Activated T-cell treated with anti-CD3 and anti-CD28 coated beads, Interleukin-2, amount 50 U/mL, for 1 hour (primary cell): Measurements from ENCODE around the gene SH3RF3.

ENCODE experiments used
- DNase-seq: peaks from one replicate; pipeline ENCODE4 v3.0.0-alpha.2; 2020

The SH3RF3 gene

DNA sequence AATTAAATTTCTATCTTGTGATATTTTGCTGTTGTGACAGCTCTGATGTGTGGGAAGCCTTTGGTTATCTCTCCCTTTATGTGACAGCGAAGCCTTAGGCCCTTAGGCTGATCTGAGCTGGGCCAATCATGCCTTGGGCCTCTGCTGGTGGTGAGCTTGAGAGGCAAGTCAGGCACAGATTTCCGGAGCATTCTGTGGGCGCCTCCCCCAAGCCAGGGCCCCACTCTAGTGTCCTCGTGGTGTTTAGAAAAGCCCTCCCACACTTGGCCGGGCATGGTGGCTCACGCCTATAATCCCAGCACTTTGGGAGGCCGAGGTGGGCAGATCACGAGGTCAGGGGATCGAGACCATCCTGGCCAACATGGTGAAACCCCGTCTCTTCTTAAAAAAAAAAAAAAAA, 239.8 kb downstream of the SH3RF3 start:
- no peak for DNase-seq

DNA sequence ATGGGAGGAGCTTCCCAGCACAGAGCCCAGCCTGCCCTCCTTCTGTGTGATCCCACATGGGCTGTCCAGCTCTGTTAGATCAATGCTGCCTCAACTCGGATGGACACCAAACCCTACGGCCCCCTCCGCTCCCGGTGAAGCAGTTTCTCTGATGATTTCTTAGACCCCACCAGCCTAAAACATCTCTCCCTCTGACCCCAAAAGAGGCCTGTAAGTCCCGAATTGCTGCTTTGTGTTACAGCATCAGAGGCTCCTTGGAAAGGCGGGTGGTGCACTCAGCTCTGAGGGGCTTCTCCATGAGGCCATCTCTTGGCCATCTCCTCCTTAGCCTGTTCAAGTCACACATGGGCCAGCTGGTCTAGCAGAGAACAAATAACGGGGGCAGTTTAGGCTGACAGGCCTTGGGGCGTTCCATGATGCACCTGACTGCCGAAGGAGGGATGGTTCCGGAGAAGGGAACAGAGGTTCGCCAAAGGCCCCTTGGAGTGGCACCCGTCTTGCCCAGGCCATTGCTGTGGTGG, 240.7 kb downstream of the SH3RF3 start:
- DNase-seq, result no peak

- no peak for DNase-seq
Observed at GRCh38 chr2:109370399-109371035, 241.5 kb downstream of the SH3RF3 start.

DNA sequence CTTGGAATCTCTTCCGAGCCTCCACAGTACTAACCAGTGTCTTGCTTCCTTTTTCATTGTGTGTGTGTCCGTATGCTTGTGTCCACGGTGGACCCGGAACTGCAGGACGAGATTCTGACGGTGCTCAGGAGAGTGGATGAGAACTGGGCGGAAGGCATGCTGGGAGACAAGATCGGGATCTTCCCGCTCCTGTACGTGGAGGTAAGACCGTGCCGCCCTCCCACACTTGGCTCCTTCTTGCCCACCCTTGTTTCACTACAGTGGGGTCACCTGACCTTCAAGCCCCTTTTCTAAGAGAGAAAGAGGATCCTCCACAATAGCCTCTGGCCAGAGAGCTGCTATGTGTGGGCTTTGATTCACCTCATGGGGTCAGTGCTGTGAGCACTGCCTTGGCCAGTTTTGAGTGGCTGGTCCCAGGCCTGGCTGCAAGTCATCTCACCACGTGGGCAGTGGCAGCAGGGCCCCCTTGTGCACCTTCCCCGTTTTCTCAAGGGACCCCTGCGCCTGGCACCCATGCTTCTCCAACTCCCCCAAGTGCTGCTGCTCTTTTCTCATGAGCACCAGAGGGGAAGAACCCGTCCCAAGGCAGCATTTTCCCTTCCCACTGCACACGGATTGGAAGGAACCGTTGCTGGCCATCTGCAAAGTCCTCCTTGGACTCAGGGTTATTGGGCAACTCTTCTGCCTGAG, 242.6 kb downstream of the SH3RF3 start:
- no peak for DNase-seq

- DNase-seq, result no peak
Observed at GRCh38 chr2:109372171-109372568, 243.2 kb downstream of the SH3RF3 start.

DNA sequence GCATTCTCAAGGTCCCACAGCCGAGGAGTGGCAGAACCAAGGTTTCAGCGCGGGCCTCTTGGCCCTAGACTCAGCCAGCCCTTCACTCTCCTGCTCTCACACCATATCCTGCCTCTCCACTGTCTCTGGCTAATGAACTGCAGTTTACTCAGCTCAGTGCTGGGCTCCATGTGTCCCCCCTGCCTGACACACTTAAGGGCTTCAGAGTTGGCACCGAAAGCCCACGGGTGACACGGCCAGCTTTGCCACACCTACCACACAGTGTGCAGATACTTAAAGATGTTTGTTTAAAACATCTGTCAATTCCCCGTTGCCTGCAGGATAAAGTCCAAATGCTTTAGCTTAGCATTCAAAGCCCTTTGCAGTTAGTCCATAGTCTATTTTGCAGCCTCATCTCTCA, 243.6 kb downstream of the SH3RF3 start:
- DNase-seq, result no peak

DNA sequence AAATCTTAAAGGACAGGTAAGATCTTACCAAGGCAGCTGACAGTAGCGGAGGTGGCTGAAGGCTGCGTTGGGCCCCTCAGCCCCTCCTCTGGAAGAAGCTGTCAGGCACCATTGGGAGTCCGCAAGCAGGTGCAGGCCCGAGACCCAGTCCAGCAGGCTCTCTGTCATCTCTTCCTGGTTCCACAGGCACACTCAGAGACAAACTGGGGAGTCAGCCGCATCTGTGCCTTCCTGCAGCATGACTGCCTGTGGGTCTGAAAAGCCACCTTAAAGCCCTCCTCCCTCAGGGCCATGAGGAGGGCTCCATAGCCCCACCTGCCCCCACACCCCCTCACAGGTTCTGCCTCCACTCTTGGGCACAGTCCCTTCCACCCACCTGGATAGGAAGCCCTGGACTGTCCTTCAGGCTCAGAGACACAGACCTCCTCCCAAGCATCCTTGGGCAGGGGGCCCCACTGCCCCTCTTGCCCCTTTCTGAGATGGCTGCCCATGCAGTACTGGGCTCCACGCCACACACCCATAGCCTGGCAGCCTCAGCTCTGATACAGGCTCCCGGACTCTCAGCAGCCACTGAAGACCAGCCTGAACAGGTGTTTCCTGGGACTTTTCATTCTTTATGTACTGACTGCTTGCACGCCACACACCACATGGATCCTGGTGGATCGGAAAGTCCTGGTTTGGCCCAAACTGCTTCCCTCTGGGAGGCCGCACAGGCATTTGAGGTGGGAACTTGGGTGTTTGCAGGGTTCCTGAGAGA, 245.0 kb downstream of the SH3RF3 start:
- DNase-seq, result no peak

GRCh38 chr2:109374548-109375130, 245.6 kb downstream of the SH3RF3 start:
- DNase-seq, result no peak

- DNase-seq, result no peak
Observed at GRCh38 chr2:109375131-109375561, 246.1 kb downstream of the SH3RF3 start.

GRCh38 chr2:109375656-109376055, 246.7 kb downstream of the SH3RF3 start:
- DNase-seq, result no peak

DNA sequence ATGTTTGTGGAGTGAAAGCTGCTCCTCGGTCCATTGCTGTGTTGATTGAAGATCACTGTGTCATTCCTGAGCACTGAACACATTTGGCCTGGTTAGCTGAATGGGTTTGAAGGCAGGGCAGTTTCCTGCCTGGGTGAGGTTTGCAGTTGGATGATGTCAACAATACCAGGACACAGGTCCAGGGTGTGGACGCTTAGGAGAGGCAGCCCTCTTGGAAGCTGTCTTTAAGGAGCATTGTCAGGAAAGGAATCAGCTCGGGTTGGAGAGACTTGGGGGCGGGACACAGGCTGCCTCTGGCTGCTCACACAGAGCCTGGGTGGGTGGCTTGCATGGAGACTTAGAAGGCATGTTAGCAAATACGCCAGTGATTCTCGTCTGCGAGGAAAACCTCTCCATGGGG, 247.1 kb downstream of the SH3RF3 start:
- DNase-seq, result no peak

- no peak for DNase-seq
Observed at GRCh38 chr2:109376796-109377495, 247.9 kb downstream of the SH3RF3 start.

GRCh38 chr2:109377976-109378375, 249.0 kb downstream of the SH3RF3 start:
- no peak for DNase-seq

GRCh38 chr2:109378682-109379081, 249.7 kb downstream of the SH3RF3 start:
- DNase-seq, result no peak

GRCh38 chr2:109379507-109379906, 250.5 kb downstream of the SH3RF3 start:
- DNase-seq, result no peak

DNA sequence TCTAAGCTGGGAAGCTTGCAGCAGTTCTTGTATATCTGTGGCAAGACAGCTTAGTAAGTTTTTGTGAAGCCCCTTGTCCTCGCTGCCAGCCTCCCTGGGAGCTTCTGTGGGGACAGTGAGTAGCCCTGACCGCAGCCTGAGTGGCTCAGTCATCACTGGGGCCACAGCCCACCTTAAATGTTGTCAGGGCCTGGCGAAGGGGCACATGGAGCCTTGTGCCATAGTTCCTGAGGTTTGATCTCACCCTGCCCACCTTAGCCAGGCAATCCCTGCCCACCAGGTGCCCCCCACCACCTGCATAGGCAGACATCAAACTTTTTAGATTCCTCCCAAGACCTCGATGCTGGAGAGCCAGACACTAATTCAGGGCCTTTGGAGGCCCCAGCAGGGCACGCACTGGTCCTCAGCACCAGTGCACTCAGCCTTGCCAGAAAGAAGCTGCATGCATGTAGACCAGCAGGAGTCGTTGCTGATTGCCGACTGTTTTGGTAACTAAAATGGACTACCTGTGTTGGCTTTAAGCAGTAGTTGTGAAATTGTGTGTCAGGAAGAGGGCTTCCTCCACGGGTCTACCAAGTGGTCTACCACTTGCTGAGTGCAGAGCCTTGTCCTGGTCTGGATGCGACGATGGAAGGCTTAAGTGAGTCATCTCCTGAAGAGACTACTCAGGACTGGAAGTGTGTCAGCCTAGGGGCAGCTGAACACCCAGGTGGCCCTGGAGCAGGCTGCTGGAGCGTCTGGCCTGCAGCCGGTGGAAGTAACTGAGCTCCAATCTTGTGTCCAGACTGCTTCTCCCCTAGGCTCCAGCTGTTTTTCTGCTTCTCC, 251.7 kb downstream of the SH3RF3 start:
- no peak for DNase-seq

GRCh38 chr2:109381327-109381820, 252.4 kb downstream of the SH3RF3 start:
- DNase-seq, result no peak

- peak; percentile 5 for DNase-seq
Observed at GRCh38 chr2:109382226-109382895, 253.4 kb downstream of the SH3RF3 start.

- peak; percentile 6 for DNase-seq
Observed at GRCh38 chr2:109382951-109383350, 253.9 kb downstream of the SH3RF3 start.

- no peak for DNase-seq
Observed at GRCh38 chr2:109383505-109384307, 254.7 kb downstream of the SH3RF3 start.
